H9 (cell line): ENCODE data around the gene OCRL. TPM values are rescaled to one million over a fixed set of nuclear protein-coding genes. Genes with fewer than 3 reads are reported as not detected.

Source experiments
- DNase-seq: peaks from one replicate; pipeline ENCODE4 v3.0.0-alpha.2; 2017
- H2AFZ ChIP-seq: one replicate; pipeline ENCODE4 v1.6.1; 2013; ENCODE audit warnings: mild to moderate bottlenecking, low read length, control low read depth, moderate library complexity
- H2AK5ac ChIP-seq: 2 replicates; pipeline ENCODE4 v1.6.1; 2013; ENCODE audit warnings: low read length, control low read depth, mixed read lengths; ENCODE audit not compliant: insufficient read length
- H2BK120ac ChIP-seq: one replicate; pipeline ENCODE4 v1.6.1; 2013; ENCODE audit warnings: low read depth, mild to moderate bottlenecking, low read length, control low read depth, inconsistent platforms; ENCODE audit not compliant: poor library complexity, severe bottlenecking
- H2BK12ac ChIP-seq: 2 replicates; pipeline ENCODE4 v1.6.1; 2013; ENCODE audit warnings: low read length, control low read depth, mixed read lengths, low read depth; ENCODE audit not compliant: insufficient read length
- H2BK15ac ChIP-seq: 2 replicates; pipeline ENCODE4 v1.6.1; 2013; ENCODE audit warnings: low read depth, low read length, control low read depth
- H2BK20ac ChIP-seq: one replicate; pipeline ENCODE4 v1.6.1; 2013; ENCODE audit warnings: low read depth, mild to moderate bottlenecking, low read length, control low read depth, inconsistent platforms; ENCODE audit not compliant: poor library complexity, severe bottlenecking
- H2BK5ac ChIP-seq: 2 replicates; pipeline ENCODE4 v1.6.1; 2013; ENCODE audit warnings: low read length, control low read depth, mixed read lengths; ENCODE audit not compliant: insufficient read length
- H3K14ac ChIP-seq: 2 replicates; pipeline ENCODE4 v1.6.1; 2013; ENCODE audit warnings: low read length, control low read depth; ENCODE audit not compliant: insufficient read depth
- H3K18ac ChIP-seq: 2 replicates; pipeline ENCODE4 v1.6.1; 2013; ENCODE audit warnings: low read depth, mild to moderate bottlenecking, mixed read lengths, low read length, control low read depth; ENCODE audit not compliant: insufficient read length
- H3K23ac ChIP-seq: 2 replicates; pipeline ENCODE4 v1.6.1; 2013; ENCODE audit warnings: low read length, control low read depth, mixed read lengths, low read depth; ENCODE audit not compliant: insufficient read length
- H3K23me2 ChIP-seq: 2 replicates; pipeline ENCODE4 v1.6.1; 2013; ENCODE audit warnings: low read depth, mild to moderate bottlenecking, mixed read lengths, low read length, control low read depth; ENCODE audit not compliant: insufficient read length, poor library complexity, severe bottlenecking
- H3K27ac ChIP-seq: 2 replicates; pipeline ENCODE4 v1.5.1; 2013; ENCODE audit warnings: low read length, control low read depth, mixed read lengths, low read depth; ENCODE audit not compliant: insufficient read length
- H3K27me3 ChIP-seq: 2 replicates; pipeline ENCODE4 v1.6.1; 2013; ENCODE audit warnings: low read length, control low read depth, inconsistent platforms; ENCODE audit not compliant: insufficient read depth
- H3K4ac ChIP-seq: 2 replicates; pipeline ENCODE4 v1.6.1; 2013; ENCODE audit warnings: low read depth, mild to moderate bottlenecking, control low read depth, inconsistent platforms, low read length, moderate library complexity
- H3K4me1 ChIP-seq: 2 replicates; pipeline ENCODE4 v1.6.1; 2013; ENCODE audit warnings: low read length, control low read depth, inconsistent platforms; ENCODE audit not compliant: insufficient read depth
- H3K4me2 ChIP-seq: 2 replicates; pipeline ENCODE4 v1.6.1; 2013; ENCODE audit warnings: low read length, control low read depth, mixed read lengths; ENCODE audit not compliant: insufficient read length, insufficient read depth
- H3K56ac ChIP-seq: 2 replicates; pipeline ENCODE4 v1.6.1; 2013; ENCODE audit warnings: low read depth, mild to moderate bottlenecking, mixed read lengths, low read length, control low read depth; ENCODE audit not compliant: insufficient read length
- H3K79me1 ChIP-seq: 2 replicates; pipeline ENCODE4 v1.6.1; 2013; ENCODE audit warnings: low read depth, mild to moderate bottlenecking, moderate library complexity, low read length, control low read depth, inconsistent platforms; ENCODE audit not compliant: insufficient read depth, poor library complexity, severe bottlenecking
- H3K79me2 ChIP-seq: 2 replicates; pipeline ENCODE4 v1.6.1; 2013; ENCODE audit warnings: low read length, control low read depth, inconsistent platforms; ENCODE audit not compliant: insufficient read depth
- H3K9ac ChIP-seq: 2 replicates; pipeline ENCODE4 v1.6.1; 2013; ENCODE audit warnings: low read length, control low read depth, mixed read lengths; ENCODE audit not compliant: insufficient read length; ENCODE audit errors: extremely low read depth
- H3K9me3 ChIP-seq: one replicate; pipeline ENCODE4 v1.6.1; 2013; ENCODE audit warnings: low read depth, low read length, inconsistent platforms; ENCODE audit not compliant: control insufficient read depth
- H3T11ph ChIP-seq: one replicate; pipeline ENCODE4 v1.6.1; 2013; ENCODE audit warnings: mild to moderate bottlenecking, low read length, control low read depth, inconsistent platforms
- H4K20me1 ChIP-seq: one replicate; pipeline ENCODE4 v1.6.1; 2013; ENCODE audit not compliant: control insufficient read depth, insufficient read length, insufficient read depth
- H4K5ac ChIP-seq: 2 replicates; pipeline ENCODE4 v1.6.1; 2013; ENCODE audit warnings: low read depth, mild to moderate bottlenecking, mixed read lengths, low read length, control low read depth; ENCODE audit not compliant: insufficient read length
- H4K8ac ChIP-seq: replicated peaks from 2 replicates; pipeline ENCODE4 v1.6.1; 2013; ENCODE audit warnings: low read length, control low read depth, mixed read lengths, low read depth; ENCODE audit not compliant: insufficient read length
- H4K91ac ChIP-seq: 2 replicates; pipeline ENCODE4 v1.6.1; 2013; ENCODE audit warnings: low read depth, mild to moderate bottlenecking, moderate library complexity, mixed read lengths, low read length, control low read depth; ENCODE audit not compliant: insufficient read length
- H3K27ac Mint-ChIP-seq, 3 experiments: 2 replicates in 2 of 3; 3 replicates in 1 of 3; pipeline ENCODE4 v1.8.0; 2020 to 2021; ENCODE audit warnings: mixed read lengths in 3 of 3, mild to moderate bottlenecking in 1 of 3, moderate library complexity in 1 of 3
- H3K27me3 Mint-ChIP-seq: 2 replicates; pipeline ENCODE4 v1.8.0; 2021; ENCODE audit warnings: low read depth, mild to moderate bottlenecking, moderate library complexity, mixed read lengths
- H3K36me3 Mint-ChIP-seq, 3 experiments: 2 replicates in 2 of 3; 3 replicates in 1 of 3; pipeline ENCODE4 v1.8.0; 2020 to 2021; ENCODE audit warnings: low read depth in 3 of 3, mixed read lengths in 3 of 3; ENCODE audit not compliant: insufficient read depth in 1 of 3
- H3K4me1 Mint-ChIP-seq, 2 experiments: 2 replicates each; pipeline ENCODE4 v1.8.0; 2020; ENCODE audit warnings: mixed read lengths in 2 of 2
- H3K4me3 Mint-ChIP-seq, 2 experiments: 2 replicates in 1 of 2; 3 replicates in 1 of 2; pipeline ENCODE4 v1.8.0; 2020 to 2021; ENCODE audit warnings: mild to moderate bottlenecking in 2 of 2, mixed read lengths in 2 of 2, moderate library complexity in 1 of 2
- H3K9me3 Mint-ChIP-seq, 2 experiments: 2 replicates in 1 of 2; 3 replicates in 1 of 2; pipeline ENCODE4 v1.8.0; 2020; ENCODE audit warnings: mild to moderate bottlenecking in 2 of 2, mixed read lengths in 2 of 2, moderate library complexity in 1 of 2
- CTCF ChIP-seq: fragments of 200-600 bp; sonication (generic); conservative IDR thresholded peaks from 3 replicates; pipeline ENCODE4 v1.8.0; 2021; ENCODE audit warnings: antibody characterized with exemption, mild to moderate bottlenecking
- WGBS: extraction: QIAGEN DNeasy Blood & Tissue Kit; methylation state at CpG from one replicate; pipeline ENCODE4 v1.1.7; 2013; ENCODE audit warnings: missing lambda C conversion rate, low lambda C conversion rate, mixed read lengths; ENCODE audit not compliant: insufficient read length; ENCODE audit errors: extremely low coverage; 5-methylcytosine and 5-hydroxymethylcytosine counted together
- total RNA-seq: library from RNA; stranded (reverse); gene quantifications from 2 replicates; pipeline ENCODE4 v1.2.1, GENCODE V29; 2021

Gene OCRL
- total RNA-seq, 1 experiment from 2014 or later, result 31.4 TPM

- H2BK120ac ChIP-seq, result no peak overlapping the region
- no peak for DNase-seq
- no peak overlapping the region for H3K4me3 Mint-ChIP-seq
- H2BK12ac ChIP-seq, result no peak overlapping the region
- no peak for TF ChIP-seq CTCF
- no CpG with 5 or more reads among the region's 4 CpGs for WGBS
- no peaks in the 10 kb centered on the region for H3K9me3 ChIP-seq
- H3K4me1 ChIP-seq, result no peaks in the 10 kb centered on the region
- no peak overlapping the region for H3K18ac ChIP-seq
- no peak overlapping the region for H3K56ac ChIP-seq
- H3T11ph ChIP-seq, result no peak overlapping the region
- no peak overlapping the region for H3K4me2 ChIP-seq
- peaks cover 5% of the 10 kb centered on the region; the same call in 1 of the 2 replicates for H3K27me3 Mint-ChIP-seq
- H3K9ac ChIP-seq, result no peak overlapping the region
- H3K79me2 ChIP-seq, result peaks cover 8% of the 10 kb centered on the region; the same call in 1 of the 2 replicates
- H3K27ac Mint-ChIP-seq, result no peak overlapping the region
- peaks cover 0 to 5% (median 0%) of the 10 kb centered on the region in 3 experiments; a peak in 3 of 7 replicates for H3K36me3 Mint-ChIP-seq
- no peak overlapping the region for H2BK15ac ChIP-seq
- no peak overlapping the region for H3K23ac ChIP-seq
- H3K79me1 ChIP-seq, result no peaks in the 10 kb centered on the region
- H3K4ac ChIP-seq, result no peak overlapping the region
- no peak overlapping the region for H3K14ac ChIP-seq
- no peak overlapping the region for H2BK20ac ChIP-seq
- H2AFZ ChIP-seq, result no peak overlapping the region
- H4K20me1 ChIP-seq, result no peaks in the 10 kb centered on the region
- H3K9me3 Mint-ChIP-seq, result no peaks in the 10 kb centered on the region
- peaks cover 8 to 14% of the 10 kb centered on the region in 2 experiments for H3K4me1 Mint-ChIP-seq
- H3K27ac ChIP-seq, result no peak overlapping the region
- no peak overlapping the region for H2AK5ac ChIP-seq
- H3K23me2 ChIP-seq, result no peaks in the 10 kb centered on the region
- H2BK5ac ChIP-seq, result no peak overlapping the region
- H4K91ac ChIP-seq, result no peak overlapping the region
- H3K27me3 ChIP-seq, result no peaks in the 10 kb centered on the region
- no peak overlapping the region for H4K8ac ChIP-seq
- H4K5ac ChIP-seq, result no peak overlapping the region
Observed at GRCh38 chrX:129525162-129525561, 14.9 kb upstream of the OCRL start.
